Neutrophil (primary cell): ENCODE data around the gene CPSF4L.

ENCODE experiments used
- H3K27ac ChIP-seq: fragments of 200-600 bp; sonication (generic); 2 replicates; pipeline ENCODE4 v1.5.1; 2016; ENCODE audit warnings: mild to moderate bottlenecking, moderate library complexity
- H3K27me3 ChIP-seq: fragments of 200-600 bp; sonication (generic); 2 replicates; pipeline ENCODE4 v1.6.0; 2016; ENCODE audit warnings: mild to moderate bottlenecking
- H3K36me3 ChIP-seq: fragments of 200-600 bp; sonication (generic); 2 replicates; pipeline ENCODE4 v1.5.1; 2017
- H3K4me1 ChIP-seq, 2 experiments: fragments of 200-600 bp in 1 of 2; sonication (generic) in 1 of 2; 1 replicate in 1 of 2; 2 replicates in 1 of 2; pipeline versions ENCODE4 v1.5.1 to v1.6.1; 2013 to 2016; ENCODE audit warnings: low read depth in 1 of 2, low read length in 1 of 2, mild to moderate bottlenecking in 1 of 2, moderate library complexity in 1 of 2; ENCODE audit not compliant: control insufficient read depth in 1 of 2, insufficient read depth in 1 of 2
- H3K4me3 ChIP-seq, 2 experiments: fragments of 200-600 bp in 1 of 2; sonication (generic) in 1 of 2; 1 replicate in 1 of 2; 2 replicates in 1 of 2; pipeline ENCODE4 v1.5.1; 2013 to 2016; ENCODE audit warnings: low read depth in 1 of 2, low read length in 1 of 2, mild to moderate bottlenecking in 1 of 2, moderate library complexity in 1 of 2
- H3K9me3 ChIP-seq: fragments of 200-600 bp; sonication (generic); 2 replicates; pipeline ENCODE4 v1.5.1; 2016
- TF ChIP-seq, protein P1 (sequence below): fragments of 200-600 bp; sonication (generic); IDR thresholded peaks from 2 replicates; pipeline ENCODE4 v1.5.1; 2016; ENCODE audit warnings: antibody characterized with exemption

Gene CPSF4L

GRCh38 chr17:73210002-73210678, 51.5 kb downstream of the CPSF4L start:
- TF ChIP-seq, protein P1, sequence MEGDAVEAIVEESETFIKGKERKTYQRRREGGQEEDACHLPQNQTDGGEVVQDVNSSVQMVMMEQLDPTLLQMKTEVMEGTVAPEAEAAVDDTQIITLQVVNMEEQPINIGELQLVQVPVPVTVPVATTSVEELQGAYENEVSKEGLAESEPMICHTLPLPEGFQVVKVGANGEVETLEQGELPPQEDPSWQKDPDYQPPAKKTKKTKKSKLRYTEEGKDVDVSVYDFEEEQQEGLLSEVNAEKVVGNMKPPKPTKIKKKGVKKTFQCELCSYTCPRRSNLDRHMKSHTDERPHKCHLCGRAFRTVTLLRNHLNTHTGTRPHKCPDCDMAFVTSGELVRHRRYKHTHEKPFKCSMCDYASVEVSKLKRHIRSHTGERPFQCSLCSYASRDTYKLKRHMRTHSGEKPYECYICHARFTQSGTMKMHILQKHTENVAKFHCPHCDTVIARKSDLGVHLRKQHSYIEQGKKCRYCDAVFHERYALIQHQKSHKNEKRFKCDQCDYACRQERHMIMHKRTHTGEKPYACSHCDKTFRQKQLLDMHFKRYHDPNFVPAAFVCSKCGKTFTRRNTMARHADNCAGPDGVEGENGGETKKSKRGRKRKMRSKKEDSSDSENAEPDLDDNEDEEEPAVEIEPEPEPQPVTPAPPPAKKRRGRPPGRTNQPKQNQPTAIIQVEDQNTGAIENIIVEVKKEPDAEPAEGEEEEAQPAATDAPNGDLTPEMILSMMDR: no peak
- Histone ChIP-seq H3K36me3 (peaks cover 71% of the 10 kb centered on the region), H3K4me3 (no peak overlapping the region)

GRCh38 chr17:73209436-73209835, 52.2 kb downstream of the CPSF4L start:
- Histone ChIP-seq H3K4me3 (no peak overlapping the region), H3K9me3 (no peaks in the 10 kb centered on the region), H3K36me3 (peaks cover 71% of the 10 kb centered on the region), H3K27ac (no peak overlapping the region), H3K27me3 (no peaks in the 10 kb centered on the region), H3K4me1 (no peaks in the 10 kb centered on the region)
- TF ChIP-seq, protein P1: no peak

More at GRCh38 chr17:73210002-73210678, 51.5 kb downstream of the CPSF4L start:
- Histone ChIP-seq H3K27ac (no peak overlapping the region), H3K9me3 (no peaks in the 10 kb centered on the region), H3K4me1 (no peaks in the 10 kb centered on the region), H3K27me3 (no peaks in the 10 kb centered on the region)

- TF ChIP-seq, protein P1: no peak
- H3K36me3 ChIP-seq: peaks cover 75% of the 10 kb centered on the region
- no peak overlapping the region for H3K4me3 ChIP-seq
- H3K27me3 ChIP-seq: no peaks in the 10 kb centered on the region
- H3K27ac ChIP-seq: peak overlapping the region; percentile 3
- no peaks in the 10 kb centered on the region for H3K9me3 ChIP-seq
- no peaks in the 10 kb centered on the region for H3K4me1 ChIP-seq
Observed at GRCh38 chr17:73208139-73208827, 53.4 kb downstream of the CPSF4L start.

DNA sequence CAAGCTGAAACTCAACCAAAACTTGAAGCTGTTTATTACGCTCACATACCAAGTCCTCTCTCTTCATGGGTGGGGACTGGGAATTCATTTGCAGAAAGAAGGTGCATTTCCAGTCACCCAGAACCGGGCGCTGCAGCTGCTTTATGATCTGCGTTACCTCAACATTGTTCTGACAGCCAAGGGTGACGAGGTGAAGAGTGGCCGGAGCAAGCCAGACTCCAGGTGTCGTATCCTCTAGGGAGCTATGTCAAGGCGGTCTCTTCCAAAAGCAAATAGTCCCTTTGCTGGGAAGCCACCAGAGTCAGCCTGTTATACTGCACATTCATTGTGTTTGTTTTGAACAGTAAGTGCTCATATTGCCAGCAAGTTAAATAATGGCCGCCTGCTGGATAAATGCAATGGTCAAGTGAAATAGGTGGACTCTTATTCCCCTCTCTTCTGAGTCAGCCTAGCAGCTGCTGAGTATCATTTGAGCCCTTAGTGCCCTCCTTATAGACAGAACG, 56.2 kb downstream of the CPSF4L start:
- TF ChIP-seq, protein P1: no peak
- no peaks in the 10 kb centered on the region for H3K9me3 ChIP-seq
- no peak overlapping the region for H3K27ac ChIP-seq
- peaks cover 97% of the 10 kb centered on the region for H3K36me3 ChIP-seq
- H3K4me3 ChIP-seq: no peak overlapping the region
- H3K4me1 ChIP-seq: no peaks in the 10 kb centered on the region
- H3K27me3 ChIP-seq: no peaks in the 10 kb centered on the region

DNA sequence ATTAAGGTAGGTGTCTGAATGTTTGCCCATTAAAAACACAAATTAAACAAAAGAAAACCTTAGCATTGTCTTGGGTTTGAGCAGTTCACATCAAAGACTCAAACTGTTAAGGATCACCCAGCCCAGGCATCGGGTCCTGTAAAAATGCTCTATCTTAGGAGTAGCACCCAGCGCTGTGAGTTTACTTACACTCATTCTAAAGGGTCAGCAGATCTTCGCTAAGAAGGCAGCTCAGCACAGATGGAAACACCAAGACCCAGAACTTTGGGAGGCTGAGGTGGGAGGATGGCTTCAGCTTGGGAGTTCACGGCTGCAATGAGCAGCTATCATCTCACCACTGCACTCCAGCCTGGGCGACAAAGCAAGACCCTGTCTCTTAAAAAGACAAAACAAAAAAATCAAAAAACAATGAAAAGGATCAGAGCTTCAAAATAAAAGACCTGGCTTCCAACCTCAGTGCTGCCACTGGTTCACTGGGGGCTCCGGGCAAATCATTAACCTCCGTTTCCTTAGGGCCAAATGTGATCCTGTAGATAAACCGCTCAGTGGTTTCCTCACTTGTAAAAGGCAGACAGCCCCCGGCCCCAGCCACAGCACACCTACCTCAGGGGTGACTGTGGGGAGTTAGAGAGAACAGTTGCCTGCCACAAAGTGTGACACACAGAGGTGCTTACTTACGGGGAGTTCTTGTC, 57.7 kb downstream of the CPSF4L start:
- H3K9me3 ChIP-seq: no peaks in the 10 kb centered on the region
- H3K27me3 ChIP-seq: no peaks in the 10 kb centered on the region
- H3K36me3 ChIP-seq: peaks cover 100% of the 10 kb centered on the region
- TF ChIP-seq, protein P1: no peak
- no peaks in the 10 kb centered on the region for H3K4me1 ChIP-seq
- H3K4me3 ChIP-seq: no peak overlapping the region
- H3K27ac ChIP-seq: no peak overlapping the region
